Large intestine (tissue), 3 donors: ENCODE results near the gene ARHGAP26. TPM values are rescaled to one million over a fixed set of nuclear protein-coding genes. Genes with fewer than 3 reads are reported as not detected.
A peak's percentile ranks its signal among the peaks of the same experiment; 100 is the strongest.

Experiments used
- DNase-seq, 2 donors: peaks; one replicate each; pipeline versions ENCODE4 v3.0.0 to v3.0.0-alpha.2; 2013
- H3K27ac ChIP-seq: one replicate; pipeline ENCODE4 v1.5.1; 2013; ENCODE audit warnings: low read length
- H3K27me3 ChIP-seq: 2 replicates; pipeline ENCODE4 v1.6.1; 2013; ENCODE audit warnings: low read length; ENCODE audit not compliant: control insufficient read depth, insufficient read depth
- H3K36me3 ChIP-seq: 2 replicates; pipeline ENCODE4 v1.6.1; 2013; ENCODE audit warnings: low read length; ENCODE audit not compliant: control insufficient read depth, insufficient read depth
- H3K4me1 ChIP-seq: one replicate; pipeline ENCODE4 v1.6.1; 2013; ENCODE audit warnings: low read length; ENCODE audit not compliant: control insufficient read depth, insufficient read depth
- H3K4me3 ChIP-seq: one replicate; pipeline ENCODE4 v1.5.1; 2013; ENCODE audit warnings: low read length
- H3K9me3 ChIP-seq: one replicate; pipeline ENCODE4 v1.6.1; 2013; ENCODE audit warnings: mild to moderate bottlenecking, low read depth, low read length, moderate library complexity; ENCODE audit not compliant: control insufficient read depth
- WGBS: methylation state at CpG from one replicate; pipeline ENCODE4 v1.1.5; 2013; ENCODE audit warnings: low lambda C conversion rate; ENCODE audit not compliant: insufficient coverage; 5-methylcytosine and 5-hydroxymethylcytosine counted together
- polyA plus RNA-seq: library from polyadenylated mRNA; unstranded; fragments of 120-200 nt; gene quantifications from one replicate; pipeline ENCODE4 v1.2.1, GENCODE V29; 2013

ARHGAP26 gene
- polyA plus RNA-seq, 1 donor, result 31.8 TPM

DNA sequence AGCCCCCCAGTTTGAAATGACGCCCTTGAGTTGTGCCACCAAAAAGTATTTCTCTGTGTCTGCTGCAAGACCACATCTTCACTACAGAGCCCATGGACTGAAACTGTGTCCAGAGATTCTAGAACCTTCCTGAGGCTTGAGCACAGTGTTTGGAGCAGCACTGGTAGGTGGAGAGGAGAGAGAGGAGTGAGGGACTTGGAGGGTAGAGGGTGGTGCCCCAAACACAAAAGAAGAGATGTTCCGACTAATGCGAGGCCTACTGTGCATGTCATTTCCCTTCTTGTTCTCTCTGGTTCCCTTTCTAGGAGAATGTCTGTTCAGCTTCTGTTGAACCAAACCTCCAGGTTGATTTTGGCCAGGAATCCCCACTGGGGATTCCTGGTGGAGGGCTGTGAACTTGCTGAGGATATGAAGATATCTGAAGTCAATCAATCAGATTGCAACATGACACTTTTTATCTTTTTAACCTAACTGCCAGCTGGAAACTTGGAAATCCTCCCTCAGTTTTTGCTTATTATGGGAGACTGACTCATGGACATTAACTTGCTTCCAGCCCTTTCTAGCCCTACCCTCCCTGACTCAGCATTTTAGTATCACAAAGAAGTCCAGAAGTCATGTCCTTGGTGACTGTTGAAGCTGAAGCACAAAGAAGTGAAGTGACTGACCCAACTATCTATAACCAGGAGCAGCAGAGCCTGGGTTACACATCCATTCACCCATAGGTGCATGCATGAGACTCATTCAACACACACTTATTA, 478.8 kb downstream of the ARHGAP26 start:
- DNase-seq, result peak; percentile 64 to 81
- WGBS, result no CpG with 5 or more reads among the region's 3 CpGs
- Histone ChIP-seq H3K27me3 (no peaks in the 10 kb centered on the region), H3K27ac (peak overlapping the region; percentile 44), H3K36me3 (no peaks in the 10 kb centered on the region), H3K4me3 (no peak overlapping the region), H3K9me3 (peaks cover 10% of the 10 kb centered on the region), H3K4me1 (peaks cover 13% of the 10 kb centered on the region)

DNA sequence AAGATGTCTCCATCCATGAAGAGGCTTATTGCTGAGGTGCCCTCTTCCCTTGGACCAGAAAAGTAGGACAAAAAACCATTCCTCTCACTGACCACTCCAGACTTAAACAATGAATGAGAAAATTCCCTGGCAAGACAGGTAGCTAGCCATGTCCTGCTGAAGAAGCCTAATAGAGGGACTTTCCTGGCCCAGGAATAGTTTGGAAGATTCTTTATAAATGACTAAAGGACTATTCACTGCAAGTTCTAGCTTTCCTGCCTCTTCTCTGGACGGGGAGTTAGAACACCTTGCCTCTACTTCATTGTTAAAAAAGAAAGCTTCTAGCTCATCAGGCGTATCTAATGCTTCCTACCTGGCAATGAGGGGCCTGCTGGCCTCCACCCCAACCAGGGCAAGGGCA, 479.7 kb downstream of the ARHGAP26 start:
- Histone ChIP-seq H3K36me3 (no peaks in the 10 kb centered on the region), H3K4me1 (peaks cover 13% of the 10 kb centered on the region), H3K4me3 (no peak overlapping the region), H3K9me3 (peaks cover 10% of the 10 kb centered on the region), H3K27me3 (no peaks in the 10 kb centered on the region), H3K27ac (peak overlapping the region; percentile 30)
- WGBS, result no CpG with 5 or more reads among the region's 2 CpGs
- no peak for DNase-seq

DNA sequence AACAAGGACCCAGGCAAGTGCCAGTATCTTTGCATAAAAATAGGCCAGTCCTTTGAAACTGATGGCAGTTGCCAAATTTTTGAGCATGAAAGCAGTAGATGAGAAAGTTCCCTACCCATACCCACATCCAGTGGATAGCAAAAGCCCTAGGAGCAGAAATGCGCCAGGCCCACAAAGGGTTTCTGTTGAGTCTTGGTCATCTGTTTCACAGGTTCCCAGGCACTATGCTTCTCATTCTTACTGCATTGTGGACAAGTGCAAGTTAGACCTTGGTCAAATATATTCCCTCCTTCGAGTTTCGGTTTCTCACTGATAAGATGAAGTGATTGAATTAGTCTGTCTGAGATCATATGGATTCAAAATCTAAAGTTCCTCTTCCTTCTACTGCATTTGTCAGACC, 481.0 kb downstream of the ARHGAP26 start:
- no CpG with 5 or more reads among the region's 3 CpGs for WGBS
- no peak overlapping the region for H3K4me3 ChIP-seq
- peak; percentile 25 to 54 for DNase-seq
- peaks cover 6% of the 10 kb centered on the region for H3K9me3 ChIP-seq
- no peaks in the 10 kb centered on the region for H3K27me3 ChIP-seq
- H3K36me3 ChIP-seq, result no peaks in the 10 kb centered on the region
- H3K27ac ChIP-seq, result peak overlapping the region; percentile 50
- H3K4me1 ChIP-seq, result peaks cover 13% of the 10 kb centered on the region

DNA sequence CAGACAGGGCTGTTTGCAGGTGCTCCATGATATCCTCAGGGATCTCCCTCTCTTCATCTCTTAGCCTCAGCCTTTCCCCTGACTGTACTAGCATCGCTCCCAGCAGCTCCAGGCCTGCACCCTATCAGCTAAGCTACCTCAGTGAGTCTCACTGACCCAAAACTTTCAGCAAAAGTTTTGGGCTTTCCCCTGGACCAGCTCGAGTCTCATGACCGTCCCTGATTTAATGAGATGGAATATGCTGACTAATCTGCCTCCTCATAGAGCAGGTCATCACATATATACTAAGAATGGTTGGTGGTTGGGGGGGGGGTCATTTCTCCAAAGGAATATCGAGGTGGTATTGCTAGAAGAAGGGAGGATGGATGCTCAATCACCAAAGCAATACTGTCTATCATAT, 481.8 kb downstream of the ARHGAP26 start:
- Histone ChIP-seq H3K27ac (peak overlapping the region; percentile 50), H3K9me3 (peaks cover 6% of the 10 kb centered on the region), H3K4me1 (peaks cover 13% of the 10 kb centered on the region), H3K4me3 (no peak overlapping the region), H3K36me3 (no peaks in the 10 kb centered on the region), H3K27me3 (no peaks in the 10 kb centered on the region)
- no peak for DNase-seq
- no CpG with 5 or more reads among the region's 4 CpGs for WGBS

DNA sequence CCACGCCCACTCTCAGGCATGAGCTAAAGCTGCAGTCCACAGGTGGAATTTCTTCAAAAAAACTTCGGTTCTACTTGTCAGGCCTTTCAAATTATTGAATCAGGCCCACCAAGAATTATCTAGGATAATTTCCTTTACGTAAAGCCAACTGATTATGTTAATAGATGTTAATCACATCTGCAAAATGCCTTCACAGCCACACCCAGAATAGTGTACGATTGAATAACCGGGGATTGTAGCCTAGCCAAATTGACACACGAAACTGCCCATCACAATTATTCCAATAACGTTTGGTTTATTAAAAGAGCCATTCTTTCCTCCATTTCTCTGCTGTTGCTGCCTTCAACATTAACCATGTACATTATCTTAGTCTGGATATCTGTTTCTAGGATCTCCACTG, 484.6 kb downstream of the ARHGAP26 start:
- H3K27ac ChIP-seq, result no peak overlapping the region
- peaks cover 8% of the 10 kb centered on the region for H3K4me1 ChIP-seq
- no peaks in the 10 kb centered on the region for H3K36me3 ChIP-seq
- H3K9me3 ChIP-seq, result no peaks in the 10 kb centered on the region
- no peak for DNase-seq
- 100% methylated on average over 1 of the region's 7 CpGs for WGBS
- no peaks in the 10 kb centered on the region for H3K27me3 ChIP-seq
- H3K4me3 ChIP-seq, result no peak overlapping the region

DNA sequence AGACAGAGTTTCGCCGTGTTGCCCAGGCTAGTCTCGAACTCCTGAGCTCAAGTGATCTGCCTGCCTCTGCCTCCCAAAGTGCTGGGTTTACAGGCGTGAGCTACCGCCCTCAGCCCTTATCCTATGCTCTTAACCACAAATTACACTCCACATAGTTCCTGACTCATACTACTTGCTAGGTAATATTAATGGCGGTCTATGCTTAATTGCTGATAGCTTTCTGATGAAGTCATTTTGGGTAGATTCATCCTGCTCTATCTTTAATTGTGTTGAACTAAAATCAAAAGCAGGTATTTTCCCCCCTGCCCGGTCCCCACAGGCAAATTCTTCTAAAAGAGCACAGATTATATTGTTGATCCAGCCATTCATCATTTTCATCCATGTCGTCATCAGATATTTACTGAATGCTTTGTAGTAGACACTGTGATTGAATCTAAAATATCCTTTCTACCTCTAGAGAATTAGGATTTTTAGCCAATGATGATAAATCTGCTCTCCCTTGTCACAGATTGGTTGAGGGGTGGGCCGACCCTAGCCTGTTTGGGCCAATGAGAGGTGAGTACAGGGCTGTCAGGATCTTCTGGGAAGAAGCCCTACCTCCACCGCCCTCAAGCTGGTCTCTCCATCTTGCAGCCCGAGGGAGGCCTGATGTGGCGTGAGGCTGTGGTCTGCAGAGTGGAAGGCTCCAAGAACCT, 488.5 kb downstream of the ARHGAP26 start:
- Histone ChIP-seq H3K36me3 (no peaks in the 10 kb centered on the region), H3K27ac (no peak overlapping the region), H3K4me3 (no peak overlapping the region), H3K4me1 (no peaks in the 10 kb centered on the region), H3K9me3 (no peaks in the 10 kb centered on the region), H3K27me3 (no peaks in the 10 kb centered on the region)
- WGBS, result no CpG with 5 or more reads among the region's 12 CpGs
- DNase-seq, result no peak

DNA sequence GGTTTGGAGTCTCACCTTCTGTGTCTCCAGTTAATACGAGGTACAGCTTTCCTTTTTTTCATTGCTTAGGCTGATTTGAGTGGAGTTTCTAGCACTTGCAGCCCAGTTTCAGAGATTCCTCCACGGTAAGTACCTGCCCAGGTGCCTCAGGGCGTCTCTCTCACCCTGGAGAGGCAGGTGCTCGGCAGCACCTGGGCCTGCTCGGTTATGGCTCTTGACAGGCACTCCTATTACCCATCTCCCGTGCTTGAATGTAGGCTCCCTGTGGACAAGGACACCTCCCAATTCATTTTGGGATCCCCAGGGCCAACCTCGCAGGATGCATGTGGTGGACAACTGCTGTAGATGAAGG, 489.1 kb downstream of the ARHGAP26 start:
- H3K4me1 ChIP-seq, result no peaks in the 10 kb centered on the region
- no peak overlapping the region for H3K4me3 ChIP-seq
- DNase-seq, result no peak
- no peaks in the 10 kb centered on the region for H3K36me3 ChIP-seq
- no peaks in the 10 kb centered on the region for H3K27me3 ChIP-seq
- H3K27ac ChIP-seq, result no peak overlapping the region
- H3K9me3 ChIP-seq, result no peaks in the 10 kb centered on the region
- no CpG with 5 or more reads among the region's 7 CpGs for WGBS

DNA sequence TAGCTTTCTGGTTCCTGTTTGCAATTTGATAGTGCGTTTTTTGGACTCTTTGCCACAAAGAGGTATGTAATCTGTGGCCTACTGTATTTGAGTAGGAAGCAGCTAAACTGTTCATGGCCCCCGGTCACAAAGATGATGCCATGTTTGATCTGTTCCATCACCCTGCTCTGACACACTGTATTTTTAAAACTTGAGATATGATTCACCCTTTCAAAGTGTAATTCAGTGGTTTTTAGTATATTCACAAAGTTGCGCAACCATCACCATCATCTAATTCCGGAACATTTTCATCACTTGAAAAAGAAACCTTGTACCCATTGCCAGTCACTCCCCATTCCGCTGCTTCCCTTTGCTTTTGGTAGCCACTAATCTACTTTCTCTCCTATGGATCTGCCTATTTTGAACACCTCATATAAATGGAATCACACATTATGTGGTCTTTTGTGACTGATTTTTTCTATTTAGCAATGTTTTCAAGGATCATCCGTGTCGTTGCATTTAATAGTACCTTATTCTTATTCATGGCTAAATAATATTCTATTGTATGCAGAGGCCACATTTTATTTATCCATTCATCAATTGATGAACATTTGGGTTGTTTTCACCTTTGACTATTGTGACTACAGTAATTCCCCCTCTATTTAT, 491.7 kb downstream of the ARHGAP26 start:
- no peaks in the 10 kb centered on the region for H3K27me3 ChIP-seq
- H3K36me3 ChIP-seq, result no peaks in the 10 kb centered on the region
- DNase-seq, result no peak
- H3K4me1 ChIP-seq, result no peaks in the 10 kb centered on the region
- WGBS, result 97% methylated on average over 5 of the region's 7 CpGs
- no peak overlapping the region for H3K4me3 ChIP-seq
- H3K9me3 ChIP-seq, result peaks cover under 1% of the 10 kb centered on the region
- H3K27ac ChIP-seq, result no peak overlapping the region

DNA sequence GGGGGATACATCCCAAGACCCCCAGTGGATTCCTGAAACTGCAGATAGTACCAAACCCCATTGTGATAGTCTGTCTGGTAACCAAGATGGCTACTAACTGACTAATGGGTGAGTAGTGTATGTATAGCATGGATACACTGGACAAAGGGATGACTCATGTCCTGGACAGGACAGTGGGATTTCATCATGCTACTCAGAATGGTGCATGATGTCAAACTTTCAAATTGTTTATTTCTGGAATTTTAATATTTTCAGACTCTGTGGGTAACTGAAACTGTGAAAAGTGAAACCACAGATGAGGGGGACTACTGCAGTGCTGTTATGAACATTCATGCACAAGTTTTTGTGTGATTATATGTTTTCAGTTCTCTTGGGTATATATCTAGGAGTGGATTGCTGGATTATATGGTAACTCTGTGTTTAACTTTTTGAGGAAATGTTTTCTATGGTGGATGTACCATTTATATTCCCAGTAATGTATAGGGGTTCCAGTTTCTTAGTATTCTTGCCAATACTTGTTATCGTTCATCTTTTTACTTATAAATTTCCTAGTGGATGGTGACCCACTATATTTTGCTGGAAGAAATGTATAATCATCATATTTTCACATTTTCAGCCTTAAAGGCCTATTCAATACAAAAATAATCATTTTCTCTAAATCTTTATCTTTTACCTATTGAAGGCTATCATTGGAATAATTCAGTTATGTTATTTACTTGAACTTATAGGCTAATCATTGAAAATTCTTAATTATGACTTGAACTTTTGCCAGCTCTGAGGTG, 492.4 kb downstream of the ARHGAP26 start:
- no peaks in the 10 kb centered on the region for H3K27me3 ChIP-seq
- H3K4me1 ChIP-seq, result no peaks in the 10 kb centered on the region
- no peak overlapping the region for H3K27ac ChIP-seq
- DNase-seq, result no peak
- no peak overlapping the region for H3K4me3 ChIP-seq
- 100% methylated on average over 1 of the region's 1 CpG for WGBS
- peaks cover 3% of the 10 kb centered on the region for H3K9me3 ChIP-seq
- H3K36me3 ChIP-seq, result no peaks in the 10 kb centered on the region

DNA sequence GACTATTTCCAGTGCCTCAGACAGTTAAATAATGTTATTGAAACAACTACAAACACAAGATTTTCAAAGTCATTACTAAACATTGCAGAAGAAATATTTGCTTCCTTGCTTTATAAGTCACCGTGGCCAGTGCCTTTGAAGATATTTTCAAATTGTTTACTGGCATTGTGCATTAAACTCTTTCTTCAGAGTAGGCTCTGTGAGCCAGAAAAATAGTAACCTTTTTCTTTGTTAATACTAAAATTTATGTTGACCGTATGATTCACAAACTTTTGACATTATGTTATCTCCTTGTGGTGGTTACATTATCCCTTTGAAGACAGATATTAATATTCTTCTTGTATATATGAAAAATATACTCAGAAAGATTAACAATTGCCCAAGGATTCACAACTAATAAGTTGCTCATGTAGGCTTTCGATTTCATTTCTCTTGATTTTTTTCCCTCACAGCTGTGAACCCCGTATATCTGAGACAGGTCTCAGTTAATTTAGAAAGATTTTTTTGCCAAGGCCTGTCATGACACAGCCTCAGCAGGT, 493.2 kb downstream of the ARHGAP26 start:
- Histone ChIP-seq H3K36me3 (no peaks in the 10 kb centered on the region), H3K9me3 (peaks cover 3% of the 10 kb centered on the region), H3K27ac (no peak overlapping the region), H3K4me3 (no peak overlapping the region), H3K4me1 (no peaks in the 10 kb centered on the region), H3K27me3 (no peaks in the 10 kb centered on the region)
- DNase-seq, result no peak
- WGBS, result no CpG with 5 or more reads among the region's 4 CpGs
